Cerebellar nuclear complex (tissue), 1 donor: Measurements from ENCODE around the gene GMIP.
"Not testable (repeated sequence)": the region's sequence is repeated elsewhere in the genome, so short reads cannot be mapped to it uniquely, and the experiment has no call there.

Source experiments
- DNase-seq, 2 experiments: peaks; one replicate each; lab custom pipeline; 2025; lab: John Stamatoyannopoulos, UW

The GMIP gene

DNA sequence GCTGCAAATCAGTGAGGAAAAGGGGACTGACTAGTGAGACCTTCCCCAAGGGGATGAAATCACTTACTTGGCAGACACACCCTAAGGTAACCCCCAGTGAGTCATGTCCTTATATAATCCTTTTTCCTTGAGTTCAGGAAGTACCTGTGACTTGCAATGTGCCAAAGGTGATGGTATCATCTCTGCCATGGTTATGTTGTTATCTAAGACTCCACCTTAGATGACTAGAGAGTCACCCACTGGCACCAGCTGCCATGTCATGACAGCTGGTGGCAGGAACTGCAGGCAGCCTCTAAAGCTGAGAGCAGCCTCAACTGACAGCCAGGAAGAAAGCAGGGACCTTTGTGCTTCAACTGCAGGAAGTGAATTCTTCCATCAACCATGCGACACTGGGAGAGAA lies 37.4 kb downstream of the GMIP start:
- no peak for DNase-seq

DNA sequence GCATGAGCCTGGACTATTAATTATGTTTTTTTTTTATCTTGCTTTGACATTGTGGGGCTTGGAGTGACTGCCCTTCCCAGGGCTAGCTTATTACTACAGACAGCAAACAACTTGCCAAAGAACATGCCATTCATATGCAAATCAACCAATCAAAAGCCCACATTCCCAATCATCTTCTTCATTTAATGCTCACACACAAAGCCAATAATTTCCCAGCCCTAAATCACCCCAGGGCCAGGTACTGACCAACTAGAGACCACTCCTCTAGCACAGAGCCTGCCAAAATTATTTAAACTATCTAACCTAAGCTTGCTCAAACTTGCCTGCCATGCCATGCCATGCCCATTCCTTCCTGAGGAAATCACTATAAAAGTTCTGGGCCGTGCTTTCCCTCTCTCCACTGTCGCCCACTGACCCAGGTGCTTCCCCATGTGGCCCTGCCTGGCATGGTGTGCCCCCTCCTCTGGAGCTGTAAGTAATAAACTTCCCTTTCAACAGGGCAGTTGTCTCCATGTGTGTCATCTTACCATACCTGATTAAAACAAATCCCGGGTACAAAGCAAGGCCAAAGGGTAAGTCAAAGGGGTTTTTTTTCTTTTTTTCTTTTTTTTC lies 40.6 kb downstream of the GMIP start:
- no peak for DNase-seq

DNA sequence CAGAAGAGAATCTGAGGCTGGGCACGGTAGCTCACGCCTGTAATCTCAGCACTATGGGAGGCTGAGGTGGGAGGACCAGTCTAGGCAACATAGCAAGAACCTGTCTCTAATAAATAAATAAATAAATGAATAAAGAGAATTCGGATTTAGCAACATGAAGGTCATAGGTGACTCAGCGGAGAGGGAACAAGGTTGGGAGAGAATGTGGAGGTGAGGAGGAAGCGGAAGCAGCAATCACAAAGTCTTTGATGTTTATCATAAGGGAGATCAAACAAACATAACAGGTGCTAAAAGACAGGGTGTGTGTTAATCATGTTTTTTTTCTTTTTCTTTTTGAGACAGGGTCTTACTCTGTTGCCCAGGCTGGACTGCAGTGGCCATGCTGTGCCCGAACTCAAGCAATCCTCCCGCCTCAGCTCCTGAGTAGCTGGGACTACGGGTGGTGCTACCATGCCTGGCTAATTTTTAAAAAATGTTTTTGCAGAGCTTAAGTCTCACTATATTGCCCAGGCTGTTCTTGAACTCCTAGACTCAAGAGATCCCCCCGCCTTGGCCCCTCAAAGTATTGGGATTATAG lies 41.2 kb downstream of the GMIP start:
- no peak for DNase-seq

DNA sequence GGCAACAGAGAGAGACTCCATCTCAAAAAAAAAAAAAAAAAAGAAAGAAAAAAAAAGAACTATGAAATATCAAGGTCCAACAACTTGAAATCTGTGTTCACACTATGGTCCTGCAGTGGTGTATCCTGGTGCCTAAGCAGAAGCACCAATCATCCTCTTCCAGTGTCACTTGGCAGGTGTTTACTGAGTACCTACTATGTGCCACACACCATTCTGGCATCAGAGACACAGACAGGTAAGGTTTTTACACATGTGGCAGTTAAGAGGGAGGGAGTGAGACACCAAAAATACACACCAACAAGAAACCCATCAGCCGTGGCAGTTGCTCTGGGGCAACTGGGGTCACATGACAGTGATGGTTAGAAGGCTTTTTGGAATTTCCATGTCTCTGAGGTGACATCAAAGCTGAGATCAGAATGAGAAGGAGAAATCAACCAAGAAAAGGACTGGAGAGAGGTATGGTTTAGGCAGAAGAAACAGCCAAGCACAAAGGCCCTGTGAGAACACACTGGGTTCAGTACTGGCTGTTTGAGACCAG lies 42.6 kb downstream of the GMIP start:
- no peak for DNase-seq

DNA sequence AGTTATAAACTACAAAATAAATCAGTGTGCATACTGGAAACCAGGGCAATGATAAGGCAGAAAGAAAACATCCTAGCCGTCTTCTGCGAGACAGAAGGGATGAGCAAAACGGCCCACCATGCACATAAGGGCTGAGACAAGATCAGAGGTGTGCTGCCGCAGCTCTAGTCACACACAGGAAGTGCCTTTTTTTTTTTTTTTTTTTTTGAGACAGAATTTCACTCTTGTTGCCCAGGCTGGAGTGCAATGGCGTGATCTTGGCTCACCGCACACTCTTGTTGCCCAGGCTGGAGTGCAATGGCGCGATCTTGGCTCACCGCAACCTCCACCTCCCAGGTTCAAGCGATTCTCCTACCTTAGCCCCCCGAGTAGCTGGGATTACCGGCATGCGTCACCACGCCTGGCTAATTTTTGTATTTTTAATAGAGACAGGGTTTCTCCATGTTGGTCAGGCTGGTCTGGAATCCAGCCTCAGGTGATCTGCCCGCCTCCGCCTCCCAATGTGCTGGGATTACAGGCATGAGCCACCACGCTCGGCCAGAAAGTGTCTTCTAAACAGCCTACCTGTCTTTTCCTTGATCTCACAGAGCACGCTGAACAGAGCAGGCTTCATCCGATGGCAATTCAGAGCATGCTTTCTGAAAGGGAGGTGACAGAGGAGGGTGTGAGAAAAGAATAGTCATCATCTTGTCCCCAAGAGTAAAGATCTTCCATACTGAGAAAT lies 44.6 kb downstream of the GMIP start:
- not testable (repeated sequence) for DNase-seq

DNA sequence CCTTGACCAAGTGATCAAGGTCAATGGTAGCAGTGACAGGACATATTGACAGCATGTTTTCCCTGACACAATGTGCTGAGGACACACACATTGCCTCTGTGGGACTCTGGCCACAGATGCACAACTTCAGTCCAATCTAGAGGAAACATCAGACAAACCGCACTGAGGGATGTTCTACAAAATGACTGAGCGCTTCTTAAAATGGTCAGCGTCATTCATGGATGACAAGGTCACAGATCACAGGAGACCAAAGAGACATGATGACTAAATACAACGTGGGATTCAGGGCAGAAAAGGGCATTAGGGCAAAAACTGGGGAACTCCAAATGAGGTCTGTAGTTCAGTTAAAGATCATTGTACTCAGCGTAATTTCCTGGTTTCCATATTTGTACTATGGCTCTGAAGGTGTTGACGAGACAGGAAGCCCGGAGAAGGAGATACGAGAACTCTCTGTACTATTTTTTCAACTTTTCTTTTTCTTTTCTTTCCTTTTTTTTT lies 45.6 kb downstream of the GMIP start:
- DNase-seq: no peak

DNA sequence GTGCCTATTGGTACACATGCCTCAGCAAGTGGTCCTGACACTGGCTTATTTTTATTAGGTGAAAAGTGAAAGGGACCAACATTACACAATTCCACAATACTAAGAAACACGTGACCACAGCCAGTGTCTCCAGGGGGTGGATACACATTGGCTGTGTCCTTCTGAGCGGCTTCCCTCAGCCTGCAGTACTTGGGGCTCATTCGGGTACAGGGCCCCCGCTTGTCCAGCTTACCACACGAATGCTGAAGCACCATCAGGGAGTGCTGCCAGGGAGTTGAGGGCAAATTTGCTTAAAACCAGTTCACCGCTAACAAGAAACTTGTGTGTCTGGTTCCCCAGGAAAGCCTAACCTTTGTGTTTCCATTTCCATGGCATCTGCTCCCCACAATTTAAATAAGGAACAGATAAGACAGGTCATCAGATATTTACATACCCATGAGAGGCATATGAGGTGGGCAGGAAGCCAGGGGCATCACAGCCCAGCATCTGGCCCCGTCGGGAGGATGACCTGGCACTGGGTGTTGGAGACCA lies 48.2 kb downstream of the GMIP start:
- DNase-seq: no peak

DNA sequence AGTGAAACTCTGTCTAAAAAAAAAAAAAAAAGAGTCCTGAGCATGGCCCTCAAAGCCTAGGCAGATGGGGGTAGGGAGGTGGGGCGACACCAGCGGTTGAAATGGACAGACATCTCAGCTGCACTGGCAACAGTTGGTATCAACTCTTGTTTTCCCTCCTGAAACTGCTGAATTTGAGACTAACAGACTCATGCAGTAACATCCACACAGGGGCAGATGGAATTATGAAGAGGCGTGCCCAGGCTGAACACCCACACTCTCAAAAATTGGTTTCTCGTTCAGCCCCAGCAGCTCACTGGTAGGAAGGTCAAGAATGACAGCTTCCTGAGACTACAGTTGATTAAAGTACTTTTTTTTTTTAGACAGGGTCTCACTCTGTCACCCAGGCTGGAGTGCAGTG lies 49.1 kb downstream of the GMIP start:
- DNase-seq: no peak

DNA sequence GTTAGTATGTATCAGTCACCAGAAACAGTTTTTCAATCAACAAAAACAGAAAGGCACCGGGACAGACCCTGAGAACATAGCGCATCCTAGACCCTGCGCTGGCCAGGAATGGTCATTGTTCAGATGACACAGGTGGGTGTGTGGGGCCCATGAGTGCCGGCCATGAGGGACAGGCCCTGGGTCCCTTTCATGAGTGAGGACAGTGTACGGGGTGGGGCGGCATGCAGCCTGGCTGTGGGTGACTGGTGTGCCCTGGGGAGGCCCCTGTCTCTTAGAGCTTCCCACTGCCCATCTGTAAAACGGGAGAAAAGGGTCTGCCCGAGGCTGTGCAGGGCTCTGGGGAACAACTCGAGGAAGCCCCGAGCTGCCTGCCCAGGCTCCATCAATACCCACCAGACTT lies 50.8 kb downstream of the GMIP start:
- no peak for DNase-seq

DNA sequence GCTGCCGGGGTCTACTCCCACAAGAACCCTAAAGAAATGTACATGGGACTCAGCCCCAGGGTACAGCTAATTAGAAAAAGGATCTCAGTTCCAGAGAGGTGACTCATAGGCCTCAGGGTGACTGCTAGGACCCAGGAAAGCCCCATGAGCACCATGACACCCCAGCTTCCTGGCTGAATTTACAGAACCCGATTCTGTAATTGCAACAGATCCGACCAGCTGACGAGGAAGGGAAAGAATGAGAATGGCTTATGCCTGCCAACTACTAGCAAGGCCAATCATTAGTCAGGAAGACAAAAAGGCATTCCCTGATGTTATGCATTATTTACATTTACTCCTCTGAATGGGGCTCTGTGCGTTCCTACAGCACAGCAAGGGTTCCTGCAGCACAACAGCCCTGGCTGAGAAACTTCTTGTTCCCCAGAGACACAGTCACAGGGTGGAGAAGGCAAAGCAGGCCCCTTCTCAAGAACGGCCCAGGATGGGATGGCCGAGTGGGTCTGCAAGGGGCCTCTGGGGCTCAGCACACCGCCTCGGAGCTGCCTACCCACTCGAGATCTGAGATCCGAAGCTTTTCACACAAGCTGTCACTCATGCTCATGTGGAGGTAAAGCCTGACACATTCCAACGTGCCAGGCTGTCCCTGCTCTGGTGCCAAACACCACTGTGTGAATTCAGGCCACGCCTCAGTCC lies 52.2 kb downstream of the GMIP start:
- no peak for DNase-seq

DNA sequence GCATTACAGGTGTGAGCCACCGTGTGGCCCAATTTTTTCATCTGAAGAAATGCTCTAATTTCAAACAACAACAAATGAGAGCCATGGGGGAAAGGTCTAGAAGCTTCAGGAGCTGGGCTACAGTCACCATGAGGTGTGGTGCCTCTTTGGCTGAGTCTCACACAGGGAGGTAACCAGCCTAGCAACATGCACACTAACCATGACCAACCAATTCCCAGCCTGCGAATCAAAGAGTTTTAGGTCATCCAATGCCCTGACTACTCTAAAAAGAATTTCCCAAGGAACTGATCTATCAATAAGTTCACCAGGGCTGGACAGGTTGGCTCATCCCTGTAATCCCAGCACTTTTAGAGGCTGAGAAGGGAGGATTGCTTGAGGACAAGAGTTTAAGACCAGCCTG lies 54.9 kb downstream of the GMIP start:
- DNase-seq: no peak

DNA sequence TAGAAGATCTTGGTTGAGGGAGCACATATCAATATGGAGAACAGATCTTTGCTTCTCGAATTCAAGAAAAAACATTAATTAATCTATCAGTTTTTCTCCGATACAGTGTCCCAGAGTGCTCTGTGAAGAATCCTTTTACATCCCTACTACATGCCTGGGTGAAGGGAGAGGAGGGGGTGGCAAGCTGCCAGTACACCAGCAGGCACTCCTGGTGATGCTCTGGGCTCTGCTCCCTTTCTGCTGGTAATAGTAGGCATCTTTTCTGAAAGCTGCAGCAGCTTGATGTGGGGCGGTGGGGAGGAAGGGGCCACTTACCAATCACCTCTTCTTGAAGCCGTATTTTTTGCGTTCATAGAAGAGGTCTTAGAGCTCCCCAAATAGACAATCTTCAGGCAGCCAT lies 55.7 kb downstream of the GMIP start:
- no peak for DNase-seq

DNA sequence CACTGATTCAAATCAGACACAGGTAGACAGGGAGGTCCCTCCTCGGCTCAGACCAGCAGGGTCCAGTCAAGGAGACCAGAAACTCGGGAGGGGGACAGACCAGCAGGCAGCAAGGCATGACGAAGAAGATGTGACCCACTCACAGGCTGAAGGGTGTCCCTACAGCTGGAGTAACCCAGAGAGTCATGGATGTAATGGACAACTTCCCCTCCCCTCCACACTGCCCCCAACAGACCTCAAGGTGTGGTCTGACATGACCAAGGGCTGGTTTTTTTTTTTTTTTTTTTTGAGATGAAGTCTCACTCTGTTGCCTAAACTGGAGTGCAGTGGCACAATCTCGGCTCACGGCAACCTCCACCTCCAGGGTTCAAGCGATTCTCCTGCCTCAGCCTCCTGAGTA lies 59.1 kb downstream of the GMIP start:
- DNase-seq: no peak

DNA sequence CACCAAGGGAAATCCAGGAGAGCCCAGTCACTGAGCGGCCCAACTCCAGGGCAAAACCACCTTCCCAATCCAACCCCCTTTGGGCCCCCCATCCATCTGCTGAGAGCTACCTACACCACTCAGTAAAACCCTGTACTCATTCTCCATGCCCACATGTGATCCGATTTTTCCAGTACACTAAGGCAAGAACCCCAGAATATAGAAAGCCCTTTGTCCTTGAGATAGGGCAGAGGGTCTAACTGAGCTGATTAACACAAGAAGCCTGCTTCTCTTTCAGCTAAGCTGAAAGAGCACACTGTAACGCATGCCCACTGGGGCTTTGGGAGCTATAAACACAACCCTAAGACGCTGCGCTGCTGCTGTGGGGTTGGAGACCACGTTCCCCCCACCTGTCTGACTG lies 61.0 kb downstream of the GMIP start:
- no peak for DNase-seq

DNA sequence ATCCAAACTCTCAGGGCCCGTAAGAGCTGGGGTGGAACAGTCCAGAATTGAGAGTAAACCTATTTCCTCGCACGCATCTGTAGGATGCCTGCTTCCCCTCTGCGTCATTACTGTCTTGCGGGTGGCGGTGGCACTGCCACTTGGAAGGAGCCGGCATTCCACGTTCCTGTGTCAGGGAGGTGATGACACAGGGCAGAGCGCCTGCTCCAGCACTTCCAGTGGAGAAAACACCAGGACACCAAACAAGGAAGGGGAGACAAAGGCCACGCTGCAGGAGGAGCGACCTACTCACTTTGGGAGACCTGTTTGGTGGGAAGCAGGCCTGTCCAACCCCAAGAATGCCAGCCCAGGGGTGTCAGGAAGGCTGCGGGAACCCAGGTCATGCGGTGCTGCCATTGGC lies 62.1 kb downstream of the GMIP start:
- no peak for DNase-seq

DNA sequence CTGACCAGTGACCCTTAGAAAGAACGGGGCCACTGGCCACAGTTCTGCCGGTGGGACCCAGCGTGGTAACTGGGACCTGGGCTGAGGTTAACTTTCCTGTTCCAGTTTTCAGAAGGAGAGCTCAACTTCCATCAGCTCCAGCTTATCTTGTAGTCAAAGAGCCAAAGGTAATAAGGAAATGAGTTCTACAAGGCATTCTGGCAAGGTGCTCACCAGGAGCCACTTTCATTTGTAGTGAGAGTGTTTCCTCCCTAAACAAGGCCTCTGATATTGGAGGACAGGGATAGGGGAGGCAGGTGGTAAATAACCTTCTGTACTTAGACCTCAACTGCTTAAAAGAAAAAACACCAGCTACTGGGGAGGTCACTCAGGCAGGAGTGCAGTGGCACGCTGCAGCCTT lies 63.0 kb downstream of the GMIP start:
- no peak for DNase-seq

DNA sequence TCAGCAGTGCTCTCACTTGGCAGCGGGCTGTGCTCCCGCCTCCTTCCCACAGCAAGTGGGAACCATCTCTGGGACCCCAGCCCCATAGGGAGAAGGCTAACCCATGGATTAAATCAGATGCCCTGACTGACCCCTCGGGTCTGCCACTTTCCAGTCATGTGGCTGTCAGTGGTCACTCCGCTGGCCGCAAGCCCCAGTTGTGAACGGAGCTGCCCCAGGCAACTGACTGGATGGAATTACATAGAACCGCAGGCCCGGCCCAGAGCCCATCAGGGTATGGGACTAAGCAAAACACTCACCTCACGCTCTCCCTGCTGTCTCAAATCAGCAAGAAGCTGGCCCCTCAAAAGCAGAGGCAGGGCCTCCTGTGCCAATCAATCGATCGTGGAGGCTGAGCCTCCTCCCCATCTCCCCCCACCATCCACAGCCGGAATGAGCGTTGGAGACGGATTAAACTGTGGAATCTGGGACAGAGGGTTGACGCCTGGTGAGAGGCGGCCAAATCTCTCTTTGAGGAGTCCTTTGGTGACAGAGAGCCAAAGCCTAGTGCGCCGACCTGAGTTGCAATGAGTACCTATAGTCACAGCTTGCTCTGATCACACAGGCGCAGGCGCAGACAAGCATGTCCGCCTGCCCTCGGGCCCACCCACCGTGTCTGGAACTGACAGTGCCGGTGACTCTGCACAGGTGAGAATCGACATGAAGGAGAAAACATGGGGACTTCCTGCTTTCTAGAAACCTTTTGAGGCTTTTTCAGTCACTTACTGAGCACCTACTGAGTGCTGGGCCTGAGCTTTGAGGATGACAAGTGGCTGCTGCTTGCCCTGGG lies 63.7 kb downstream of the GMIP start:
- no peak for DNase-seq
